ENCODE measurements around the gene EPAS1. TPM values are rescaled to one million over a fixed set of nuclear protein-coding genes. Genes with fewer than 3 reads are reported as not detected.

The EPAS1 gene
- total and polyA plus RNA-seq, 2 of the 8 experiments (the other 6 are each of a cell fraction or from before 2014, with no cell fraction given): 2.0 to 4.9 TPM

GRCh38 chr2:46256563-46257142, 40.6 kb upstream of the EPAS1 start (continued):
- no peak for TF ChIP-seq CHD7 (IDR thresholded peaks at IDR 0.05; ENCODE audit: insufficient replicate concordance, low read length)
- TF ChIP-seq TEAD4 (IDR thresholded peaks at IDR 0.05; ENCODE audit: low read depth, low read length): no peak
- no peak for TF ChIP-seq PHF8 (conservative IDR thresholded peaks at IDR 0.05; ENCODE audit: low read depth, low read length)
- TF ChIP-seq POLR2A (IDR thresholded peaks at IDR 0.05; ENCODE audit: control extremely low read depth in 1 of 2, low read depth in 2 of 2, low read length in 2 of 2): no peak
- no peak for TF ChIP-seq CTBP2 (IDR thresholded peaks at IDR 0.05; ENCODE audit: borderline replicate concordance, insufficient read depth, insufficient read length, low read length)
- TF ChIP-seq HDAC2 (IDR thresholded peaks at IDR 0.05; ENCODE audit: borderline replicate concordance in 1 of 2, low read depth in 2 of 2, low read length in 2 of 2): no peak
- no peak for TF ChIP-seq POU5F1 (IDR thresholded peaks at IDR 0.05; ENCODE audit: low read depth, low read length)
- TF ChIP-seq CHD2 (IDR thresholded peaks at IDR 0.05; ENCODE audit: low read length): no peak
